ENCODE data around the gene PSMD9. TPM values are rescaled to one million over a fixed set of nuclear protein-coding genes. Genes with fewer than 3 reads are reported as not detected.

Gene PSMD9
- total RNA-seq, 1 experiment from 2014 or later, result 55.5 TPM

DNA sequence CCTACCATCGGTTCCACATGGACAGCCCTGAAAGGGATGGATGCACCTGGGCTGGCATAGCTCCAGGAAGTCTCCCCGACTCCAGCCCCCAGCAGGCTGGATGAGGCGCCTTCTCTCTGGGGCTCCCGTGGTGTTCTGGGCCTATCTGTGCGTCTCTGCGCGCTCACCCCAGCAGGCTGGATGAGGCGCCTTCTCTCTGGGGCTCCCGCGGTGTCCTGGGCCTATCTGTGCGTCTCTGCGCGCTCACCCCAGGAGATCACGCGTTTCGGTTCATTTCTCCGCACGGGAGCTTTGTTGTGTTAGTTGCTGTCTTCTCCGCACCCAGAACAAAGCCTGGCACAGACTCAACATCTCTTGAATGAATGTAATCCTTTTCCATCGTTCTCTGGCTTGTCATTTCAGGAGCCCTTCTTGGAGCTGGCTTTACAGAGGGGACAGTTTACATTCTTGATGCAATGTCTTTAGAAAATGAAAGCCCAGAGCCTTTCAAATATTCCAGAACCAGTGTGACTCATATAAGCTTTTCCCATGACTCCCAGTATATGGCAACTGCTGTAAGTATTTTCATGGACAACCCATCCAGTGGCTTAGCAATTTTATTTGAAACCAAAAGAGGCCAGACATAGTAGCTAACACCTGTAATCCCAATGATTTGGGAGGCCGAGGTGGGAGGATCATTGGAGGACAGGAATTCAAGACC, 70.1 kb downstream of the PSMD9 start (continued):
- TF ChIP-seq EZH2 (IDR thresholded peaks at IDR 0.05) (no peak), JUND (IDR thresholded peaks at IDR 0.05) (no peak), FOSL1 (IDR thresholded peaks at IDR 0.05; ENCODE audit: low read depth) (no peak)

DNA sequence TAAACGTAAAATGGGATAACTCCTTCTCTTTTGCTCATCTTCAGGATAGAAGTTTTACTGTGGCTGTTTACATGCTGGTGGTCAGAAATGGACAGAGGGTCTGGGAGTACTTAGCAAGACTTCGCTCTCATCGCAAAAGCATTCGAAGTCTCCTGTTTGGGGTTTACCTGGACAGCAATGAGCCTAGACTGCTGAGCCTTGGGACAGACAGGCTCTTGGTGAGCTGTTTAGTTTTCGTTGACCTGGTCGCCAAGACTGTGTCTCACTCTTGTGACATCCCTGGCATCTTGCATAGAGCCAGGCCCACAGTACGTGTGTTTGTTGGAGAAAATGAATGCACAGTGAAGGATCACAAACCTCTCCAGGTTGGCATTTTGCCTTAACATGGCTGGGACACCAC, 72.0 kb downstream of the PSMD9 start:
- Histone ChIP-seq H3K9me2 (ENCODE audit: insufficient read depth) (no peaks in the 10 kb centered on the region), H3K27me3 (ENCODE audit: insufficient read depth, low read length) (no peaks in the 10 kb centered on the region), H3K79me2 (ENCODE audit: insufficient read depth, low read length) (no peaks in the 10 kb centered on the region), H3K27ac (ENCODE audit: low read depth, low read length) (no peak overlapping the region), H3K4me3 (replicated peaks in 1 of 2; ENCODE audit: low read depth in 1 of 2, low read length in 2 of 2) (no peak overlapping the region), H3K9ac (ENCODE audit: low read length) (no peak overlapping the region), H3K4me2 (ENCODE audit: low read length) (no peak overlapping the region), H4K20me1 (ENCODE audit: insufficient read depth) (no peaks in the 10 kb centered on the region), H3K9me3 (ENCODE audit: control insufficient read depth in 1 of 2, insufficient read depth in 1 of 2, low read depth in 1 of 2, low read length in 2 of 2) (no peaks in the 10 kb centered on the region), H3K36me3 (ENCODE audit: control insufficient read depth in 1 of 2, insufficient read depth in 2 of 2, low read length in 2 of 2) (no peaks in the 10 kb centered on the region), H2AFZ (ENCODE audit: low read depth, low read length, poor library complexity, severe bottlenecking) (no peak overlapping the region), H3K4me1 (ENCODE audit: control insufficient read depth in 1 of 2, insufficient read depth in 2 of 2, low read length in 2 of 2) (peaks cover 0 to 6% of the 10 kb centered on the region in 2 experiments; a peak in 1 of 4 replicates)
- POLR2A ChIA-PET, result no interaction called here
- DNase-seq (ENCODE audit: low read depth, low spot score), result no peak
- CTCF ChIA-PET, result no interaction called here
- BruUV-seq (replicated peaks), result no TSS peak
- intact Hi-C loops (cut with micrococcal nuclease), result no loop called here
- RAD21 ChIA-PET (ENCODE audit: low non-redundant PET in 1 of 2, low total read pairs in 2 of 2, uncharacterized antibody in 2 of 2, unreplicated experiment in 2 of 2), result no interaction called here
- TF ChIP-seq ZNF274 (IDR thresholded peaks at IDR 0.05; ENCODE audit: low read depth, low read length) (no peak), EZH2 (IDR thresholded peaks at IDR 0.05) (no peak), SRF (IDR thresholded peaks at IDR 0.05; ENCODE audit: low read depth) (no peak), EZH2phosphoT487 (IDR thresholded peaks at IDR 0.05; ENCODE audit: borderline replicate concordance) (no peak), ELF1 (IDR thresholded peaks at IDR 0.05; ENCODE audit: borderline replicate concordance, low read depth) (no peak)
- TF ChIP-seq, protein P1, sequence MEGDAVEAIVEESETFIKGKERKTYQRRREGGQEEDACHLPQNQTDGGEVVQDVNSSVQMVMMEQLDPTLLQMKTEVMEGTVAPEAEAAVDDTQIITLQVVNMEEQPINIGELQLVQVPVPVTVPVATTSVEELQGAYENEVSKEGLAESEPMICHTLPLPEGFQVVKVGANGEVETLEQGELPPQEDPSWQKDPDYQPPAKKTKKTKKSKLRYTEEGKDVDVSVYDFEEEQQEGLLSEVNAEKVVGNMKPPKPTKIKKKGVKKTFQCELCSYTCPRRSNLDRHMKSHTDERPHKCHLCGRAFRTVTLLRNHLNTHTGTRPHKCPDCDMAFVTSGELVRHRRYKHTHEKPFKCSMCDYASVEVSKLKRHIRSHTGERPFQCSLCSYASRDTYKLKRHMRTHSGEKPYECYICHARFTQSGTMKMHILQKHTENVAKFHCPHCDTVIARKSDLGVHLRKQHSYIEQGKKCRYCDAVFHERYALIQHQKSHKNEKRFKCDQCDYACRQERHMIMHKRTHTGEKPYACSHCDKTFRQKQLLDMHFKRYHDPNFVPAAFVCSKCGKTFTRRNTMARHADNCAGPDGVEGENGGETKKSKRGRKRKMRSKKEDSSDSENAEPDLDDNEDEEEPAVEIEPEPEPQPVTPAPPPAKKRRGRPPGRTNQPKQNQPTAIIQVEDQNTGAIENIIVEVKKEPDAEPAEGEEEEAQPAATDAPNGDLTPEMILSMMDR (IDR thresholded peaks at IDR 0.05 in 2 of 3, conservative IDR thresholded peaks at IDR 0.05 in 1 of 3; ENCODE audit: borderline replicate concordance in 1 of 3, insufficient read depth in 1 of 3, low read depth in 2 of 3, low read length in 2 of 3), result no peak
- TF ChIP-seq, protein P2, sequence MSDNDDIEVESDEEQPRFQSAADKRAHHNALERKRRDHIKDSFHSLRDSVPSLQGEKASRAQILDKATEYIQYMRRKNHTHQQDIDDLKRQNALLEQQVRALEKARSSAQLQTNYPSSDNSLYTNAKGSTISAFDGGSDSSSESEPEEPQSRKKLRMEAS (IDR thresholded peaks at IDR 0.05), result no peak
- no peak for ATAC-seq

Data from HCT116 (cell line).